GM18502 (cell line): ENCODE measurements around the gene EIF3A.
A peak's percentile ranks its signal among the peaks of the same experiment; 100 is the strongest.

Source experiments
- ATAC-seq: cut with Tn5 transposase; IDR thresholded peaks from one replicate; pipeline ENCODE4 v1.9.1; 2021; ENCODE audit warnings: mild to moderate bottlenecking; ENCODE audit not compliant: unreplicated experiment, poor library complexity

EIF3A gene

DNA sequence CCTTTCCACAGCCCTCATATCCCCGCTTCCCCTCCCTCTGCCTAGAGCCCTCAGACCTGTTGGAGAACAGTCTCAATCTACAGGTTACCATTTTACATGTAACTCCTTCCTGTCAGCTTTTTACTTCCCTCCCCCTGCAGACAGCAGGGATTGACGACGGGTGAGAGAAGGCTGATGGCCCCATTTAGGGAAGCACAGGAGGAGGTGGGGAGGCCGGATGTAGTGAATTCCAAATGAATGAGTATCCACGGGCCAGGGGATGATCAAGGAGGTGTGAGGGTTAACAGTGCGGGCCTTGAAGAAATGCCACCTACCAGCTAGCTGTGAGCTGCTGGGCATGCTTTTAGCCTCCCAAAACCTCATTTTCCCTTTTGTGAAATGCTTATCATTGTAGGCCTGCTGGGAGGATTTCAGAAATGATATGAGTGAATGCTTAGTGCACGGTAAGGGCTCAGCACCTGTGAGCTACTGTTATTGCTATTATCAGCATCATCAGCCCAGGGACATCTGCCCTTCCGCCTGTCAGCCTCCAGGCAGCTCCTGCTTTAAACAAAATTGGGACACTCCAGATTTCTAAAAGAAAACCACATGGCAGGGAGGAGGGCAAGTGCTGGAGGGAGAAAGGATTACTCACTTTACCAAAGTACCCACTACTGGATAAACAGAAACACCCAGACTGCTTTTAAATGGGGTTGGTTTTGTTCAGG, 57.6 kb downstream of the EIF3A start:
- ATAC-seq: no peak

- no peak for ATAC-seq
These were observed 60.0 kb downstream of the EIF3A start for GRCh38 chr10:119020627-119020946.

- ATAC-seq: no peak
These were observed 73.4 kb downstream of the EIF3A start for GRCh38 chr10:119007211-119007574.

GRCh38 chr10:119006451-119007210, 74.0 kb downstream of the EIF3A start:
- no peak for ATAC-seq

DNA sequence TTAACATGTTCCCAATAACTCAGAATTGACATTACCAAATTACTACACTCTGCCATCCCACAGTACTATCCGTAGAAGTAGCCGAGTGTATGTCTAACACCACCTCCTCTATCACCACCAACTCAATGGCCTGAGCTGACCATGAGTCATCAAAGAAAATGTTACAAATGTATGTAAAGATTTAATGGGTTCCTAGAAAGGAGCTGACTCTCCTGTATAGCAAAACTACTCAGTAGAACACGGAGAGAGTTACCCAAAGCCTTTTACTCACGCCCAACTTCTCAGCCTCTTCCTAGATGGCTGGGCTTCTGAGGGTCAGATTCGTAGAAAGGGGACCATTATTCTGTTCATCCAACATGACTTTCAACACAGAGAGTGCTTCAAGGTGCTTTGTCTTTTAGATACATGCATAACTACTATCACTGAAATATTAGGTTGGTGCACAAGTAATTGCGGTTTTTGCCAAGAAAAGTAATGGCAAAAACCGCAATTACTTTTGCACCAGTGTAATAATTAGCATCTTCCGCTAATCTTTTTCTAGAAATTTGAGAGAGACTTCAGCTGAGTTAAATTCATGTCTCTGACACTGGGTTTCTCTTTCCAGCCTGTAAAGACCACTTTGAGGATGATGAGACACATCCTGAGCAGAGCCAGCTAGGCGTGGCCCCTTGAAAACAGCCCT, 75.1 kb downstream of the EIF3A start:
- no peak for ATAC-seq

DNA sequence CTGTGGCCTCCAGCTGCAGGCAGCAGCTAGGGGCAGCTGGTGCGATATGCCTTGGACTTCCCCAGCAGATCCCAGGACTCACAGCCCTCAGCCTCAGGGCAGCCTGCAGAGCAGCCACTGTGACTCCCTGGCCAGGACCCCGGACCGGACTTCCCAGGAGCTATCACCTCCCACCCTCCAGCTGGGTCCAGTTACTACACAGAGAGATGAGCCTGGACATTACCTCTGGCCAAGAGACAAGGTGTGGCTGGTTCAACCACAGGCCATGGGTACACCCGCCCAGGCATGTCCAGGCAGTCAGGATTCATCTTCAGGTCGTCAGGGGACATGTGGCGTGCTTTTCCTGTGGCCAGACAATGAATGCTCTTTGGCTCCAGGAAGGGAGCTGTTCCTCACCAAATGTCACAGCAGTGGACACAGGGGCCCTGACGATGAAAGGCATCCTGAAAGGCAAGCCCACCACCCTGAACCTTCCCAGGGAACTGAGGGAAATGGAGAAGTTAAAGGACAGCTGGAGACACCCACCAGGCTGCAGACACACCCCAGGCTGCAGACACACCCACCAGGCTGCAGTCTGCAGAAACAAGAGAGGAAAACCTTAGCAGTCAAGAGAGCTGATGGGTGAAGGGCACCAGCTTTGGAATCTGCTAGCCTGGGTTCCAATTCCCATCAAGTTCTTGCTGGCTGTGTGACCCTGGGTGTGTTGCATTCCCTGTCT, 76.9 kb downstream of the EIF3A start:
- no peak for ATAC-seq

DNA sequence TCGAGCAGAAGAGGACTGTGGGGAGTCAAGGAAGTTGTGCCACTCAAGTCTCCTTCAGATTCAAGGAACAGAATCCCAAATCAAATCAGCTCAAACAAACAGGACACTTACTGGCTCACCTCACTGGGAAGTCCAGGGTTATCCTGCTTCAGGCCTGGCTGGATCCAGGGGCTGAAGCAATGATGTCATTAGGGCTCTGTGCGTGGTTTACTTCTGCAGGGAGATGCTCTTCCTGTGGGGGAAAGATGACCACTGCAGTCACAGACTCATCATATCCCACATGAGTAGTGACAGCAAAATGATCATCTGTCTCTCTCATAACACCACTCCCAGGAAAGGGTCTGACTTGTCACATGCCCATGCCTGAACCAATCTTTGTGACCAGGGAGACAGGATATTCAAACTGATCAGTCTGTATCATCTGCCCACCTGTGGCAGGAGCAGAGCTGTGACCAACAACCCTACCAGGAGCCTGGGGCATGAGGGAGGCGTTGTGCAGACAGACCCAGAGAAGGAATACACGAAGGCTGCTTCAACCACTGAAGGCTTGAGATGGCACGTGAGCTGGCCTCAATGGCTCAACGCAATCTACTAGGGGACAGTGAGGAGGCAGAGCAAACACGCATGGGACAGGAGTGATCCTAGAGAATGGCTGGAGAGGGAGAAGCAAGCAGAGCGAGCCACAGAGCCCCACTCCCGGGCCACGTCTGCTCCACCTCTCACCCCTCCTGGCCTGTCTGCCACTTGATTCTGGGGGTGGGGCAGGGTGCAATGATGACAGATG, 78.7 kb downstream of the EIF3A start:
- ATAC-seq: no peak

- ATAC-seq: no peak
These were observed 82.4 kb downstream of the EIF3A start for GRCh38 chr10:118998183-118998582.

DNA sequence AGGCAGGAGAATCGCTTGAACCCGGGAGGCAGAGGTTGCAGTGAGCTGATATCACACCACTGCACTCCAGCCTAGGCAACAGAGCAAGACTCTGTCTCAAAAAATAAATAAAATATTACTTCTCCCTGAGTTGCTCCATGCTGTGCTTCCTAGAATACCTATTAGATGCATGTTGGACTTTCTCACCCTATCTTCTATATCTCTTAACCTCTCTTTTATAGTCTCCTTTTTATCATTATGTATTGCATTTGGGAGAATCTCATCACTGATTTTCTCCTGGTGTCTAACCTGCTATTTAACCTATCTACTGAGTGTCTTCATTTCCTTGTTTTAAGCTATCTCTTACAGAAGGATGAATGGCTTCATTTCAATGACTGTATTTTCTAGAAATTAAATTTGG, 83.2 kb downstream of the EIF3A start:
- ATAC-seq: no peak

- no peak for ATAC-seq
These were observed 84.9 kb downstream of the EIF3A start for GRCh38 chr10:118995739-118996138.

GRCh38 chr10:118994321-118994720, 86.3 kb downstream of the EIF3A start:
- no peak for ATAC-seq

- ATAC-seq: no peak
These were observed 87.4 kb downstream of the EIF3A start for GRCh38 chr10:118993214-118993613.

GRCh38 chr10:118992496-118992895, 88.1 kb downstream of the EIF3A start:
- ATAC-seq: no peak

- no peak for ATAC-seq
These were observed 90.3 kb downstream of the EIF3A start for GRCh38 chr10:118990326-118990725.

DNA sequence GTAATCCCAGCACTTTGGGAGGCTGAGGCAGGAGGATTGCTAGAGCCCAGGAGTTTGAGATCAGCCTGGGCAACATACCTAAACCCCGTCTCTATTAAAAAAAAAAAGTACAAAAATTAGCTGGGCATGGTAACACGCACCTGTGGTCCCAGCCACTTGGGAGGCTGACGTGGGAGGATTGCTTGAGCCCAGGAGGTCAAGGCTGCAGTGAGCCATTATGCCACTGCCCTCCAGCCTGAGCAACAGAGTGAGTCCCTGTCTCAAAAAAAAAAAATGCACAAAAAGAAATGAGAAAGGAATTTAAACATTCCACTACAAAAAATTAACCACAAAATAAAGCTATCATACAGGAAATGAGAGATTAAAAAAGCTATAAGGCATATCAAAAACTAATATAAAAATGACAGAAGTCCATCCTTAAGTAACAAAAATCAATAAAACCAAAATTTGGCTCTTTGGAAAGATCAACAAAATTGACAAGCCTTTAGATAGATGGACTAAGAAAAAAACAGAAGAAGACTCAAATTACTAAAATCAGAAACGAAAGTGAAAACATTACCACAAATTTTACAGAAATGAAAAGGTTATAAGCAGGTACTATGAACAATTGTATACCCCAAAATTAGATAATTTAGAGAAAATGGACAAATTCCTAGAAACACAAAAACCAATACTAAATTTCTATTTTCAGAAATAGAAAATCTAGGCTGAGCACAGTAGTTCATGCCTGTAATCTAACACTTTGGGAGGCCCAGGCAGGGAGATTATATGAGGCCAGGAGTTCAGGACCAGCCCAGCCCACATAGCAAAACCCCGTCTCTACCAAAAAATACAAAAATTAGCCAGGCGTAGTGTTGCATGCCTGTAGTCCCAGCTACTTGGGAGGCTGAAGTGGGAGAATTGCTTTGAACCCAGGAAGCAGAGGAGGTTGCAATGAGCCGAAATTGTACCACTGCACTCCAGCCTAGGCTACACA, 93.5 kb downstream of the EIF3A start:
- ATAC-seq: peak; percentile 81

DNA sequence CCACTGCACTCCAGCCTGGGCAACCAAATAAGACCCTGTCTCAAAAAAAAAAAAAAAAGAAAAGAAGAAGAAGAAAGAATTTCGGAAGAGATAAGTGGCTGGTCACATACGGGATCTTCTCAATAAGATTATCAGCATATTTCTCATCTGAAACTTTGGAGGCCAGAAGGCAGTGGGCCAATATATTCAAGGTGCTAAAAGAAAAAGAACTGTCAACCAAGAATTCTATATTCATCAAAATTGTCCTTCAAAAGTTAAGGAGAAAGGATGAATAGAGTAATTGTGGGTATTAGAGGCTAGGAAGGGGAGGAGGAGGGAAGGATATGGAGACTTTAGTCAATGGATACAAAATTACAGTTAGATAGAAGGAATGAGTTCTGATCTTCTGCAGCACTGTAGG, 95.0 kb downstream of the EIF3A start:
- ATAC-seq: no peak
